Activated CD8-positive, alpha-beta T cell treated with anti-CD3 and anti-CD28 coated beads for 36 hours (primary cell): Measurements from ENCODE around the gene FGD4. TPM values are rescaled to one million over a fixed set of nuclear protein-coding genes. Genes with fewer than 3 reads are reported as not detected.

ENCODE experiments used
- ATAC-seq: fragments of 200-7000 bp; cut with Tn5 transposase; one replicate; pipeline ENCODE4 v1.10.0; 2021; ENCODE audit warnings: mild to moderate bottlenecking, moderate library complexity
- CTCF ChIA-PET: fragments of 350-600 bp; sonication (Branson Sonifier 250); formaldehyde crosslinking; loops from one replicate; lab custom pipeline; 2021; ENCODE audit warnings: antibody characterized with exemption; lab: Charles Lee
- POLR2A ChIA-PET: fragments of 350-600 bp; sonication (Branson Sonifier 250); formaldehyde crosslinking; loops from one replicate; lab custom pipeline; 2021; ENCODE audit warnings: antibody characterized with exemption; lab: Charles Lee
- DNase-seq: peaks from one replicate; pipeline ENCODE4 v3.0.0-alpha.2; 2020
- H3K27ac Mint-ChIP-seq: one replicate; pipeline ENCODE4 v1.8.0; 2021; ENCODE audit warnings: mild to moderate bottlenecking, mixed read lengths
- H3K27me3 Mint-ChIP-seq: one replicate; pipeline ENCODE4 v1.8.0; 2021; ENCODE audit warnings: mixed read lengths
- H3K36me3 Mint-ChIP-seq: one replicate; pipeline ENCODE4 v1.8.0; 2021; ENCODE audit warnings: low read depth, mixed read lengths
- H3K4me1 Mint-ChIP-seq: one replicate; pipeline ENCODE4 v1.8.0; 2021; ENCODE audit warnings: low read depth, mixed read lengths
- H3K4me3 Mint-ChIP-seq: one replicate; pipeline ENCODE4 v1.8.0; 2021; ENCODE audit warnings: mild to moderate bottlenecking, moderate library complexity, mixed read lengths
- H3K9me3 Mint-ChIP-seq: one replicate; pipeline ENCODE4 v1.8.0; 2021; ENCODE audit warnings: mixed read lengths
- CTCF ChIP-seq: fragments of 200-600 bp; IDR thresholded peaks from one replicate; pipeline ENCODE4 v1.8.0; 2022; ENCODE audit warnings: antibody characterized with exemption, mild to moderate bottlenecking
- intact Hi-C: fragments of 100-400 bp; cut with micrococcal nuclease; formaldehyde crosslinking; loops from one replicate; pipeline ENCODE4 v1.10.0; 2022
- total RNA-seq, 2 experiments: library from RNA; stranded (reverse); gene quantifications; one replicate each; pipeline ENCODE4 v1.2.3, GENCODE V29; 2021

Gene FGD4
- total RNA-seq, 2 experiments from 2014 or later, result 0.05 to 0.25 TPM

DNA sequence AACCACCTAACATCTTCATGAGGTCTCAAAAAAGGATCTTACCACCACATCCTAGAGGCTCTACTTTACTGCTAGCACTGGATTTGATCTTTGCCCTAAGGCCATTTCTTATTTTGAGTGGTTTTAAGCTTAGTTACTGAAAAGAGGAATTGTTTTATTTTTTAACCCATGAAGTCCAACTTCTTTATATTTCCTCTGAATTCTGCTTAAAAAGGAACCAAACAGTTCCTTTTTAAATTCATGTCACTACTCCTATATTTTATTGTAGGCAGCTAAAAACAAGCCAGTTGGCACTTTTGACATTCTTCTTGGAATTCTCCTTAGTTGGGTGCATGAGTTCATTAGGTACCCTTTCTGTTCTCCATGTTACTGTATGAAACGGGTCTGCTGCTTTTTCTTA lies 76.4 kb downstream of the FGD4 start:
- H3K4me1 Mint-ChIP-seq, result no peaks in the 10 kb centered on the region
- DNase-seq (no peak), ATAC-seq (no peak)
- H3K36me3 Mint-ChIP-seq, result no peaks in the 10 kb centered on the region
- H3K4me3 Mint-ChIP-seq, result no peak overlapping the region
- intact Hi-C loops, result no loop called here
- ChIA-PET CTCF (interaction anchor here (0.8 to 1.2 kb wide), 2 partner anchors 14 to 196 kb away, joined by 3 read pairs; no protein-coding TSS in a partner anchor), POLR2A (no interaction called here)
- H3K27me3 Mint-ChIP-seq, result peaks cover 2% of the 10 kb centered on the region
- H3K9me3 Mint-ChIP-seq, result no peaks in the 10 kb centered on the region
- no peak overlapping the region for H3K27ac Mint-ChIP-seq
- no peak for TF ChIP-seq CTCF

DNA sequence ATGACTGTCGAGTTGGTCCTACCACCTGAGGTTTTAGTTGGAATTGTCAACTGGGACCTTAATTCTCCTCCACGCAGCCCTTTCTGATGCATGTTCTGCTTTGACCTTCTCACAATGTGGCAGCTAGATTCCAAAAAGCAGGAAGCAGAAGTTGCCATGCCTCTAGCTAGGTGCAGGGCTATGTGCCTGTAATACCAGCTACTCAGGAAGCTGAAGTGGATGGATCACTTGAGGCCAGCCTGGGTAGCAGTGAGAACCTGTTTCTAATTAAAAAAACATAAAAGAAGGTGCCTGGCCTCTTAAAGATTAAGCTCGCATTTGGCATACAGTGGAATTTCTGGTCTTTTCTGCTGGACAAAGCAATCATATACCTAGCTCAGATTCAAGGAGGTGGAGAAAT lies 77.1 kb downstream of the FGD4 start:
- H3K27me3 Mint-ChIP-seq, result peaks cover 2% of the 10 kb centered on the region
- DNase-seq (no peak), ATAC-seq (no peak)
- intact Hi-C loops, result no loop called here
- ChIA-PET CTCF (interaction anchor here (0.8 to 1.2 kb wide), 2 partner anchors 14 to 195 kb away, joined by 3 read pairs; no protein-coding TSS in a partner anchor), POLR2A (no interaction called here)
- H3K36me3 Mint-ChIP-seq, result no peaks in the 10 kb centered on the region
- TF ChIP-seq CTCF, result no peak
- no peaks in the 10 kb centered on the region for H3K9me3 Mint-ChIP-seq
- no peak overlapping the region for H3K4me3 Mint-ChIP-seq
- no peaks in the 10 kb centered on the region for H3K4me1 Mint-ChIP-seq
- no peak overlapping the region for H3K27ac Mint-ChIP-seq

- no peak overlapping the region for H3K4me3 Mint-ChIP-seq
- no peaks in the 10 kb centered on the region for H3K36me3 Mint-ChIP-seq
- no peak for TF ChIP-seq CTCF
- H3K4me1 Mint-ChIP-seq, result no peaks in the 10 kb centered on the region
- DNase-seq, result no peak
- CTCF ChIA-PET, result no interaction called here
- no peak for ATAC-seq
- peaks cover 2% of the 10 kb centered on the region for H3K27me3 Mint-ChIP-seq
- H3K27ac Mint-ChIP-seq, result no peak overlapping the region
- POLR2A ChIA-PET, result interaction anchor here (0.9 kb wide), 1 partner anchor 14 kb away, joined by 3 read pairs; no protein-coding TSS in a partner anchor
- H3K9me3 Mint-ChIP-seq, result no peaks in the 10 kb centered on the region
- intact Hi-C loops, result no loop called here
Measured at GRCh38 chr12:32477714-32478113, 78.4 kb downstream of the FGD4 start.

GRCh38 chr12:32478166-32478565 lies 78.8 kb downstream of the FGD4 start:
- Mint-ChIP-seq H3K4me3 (no peak overlapping the region), H3K36me3 (no peaks in the 10 kb centered on the region), H3K9me3 (no peaks in the 10 kb centered on the region), H3K27ac (no peak overlapping the region), H3K27me3 (peaks cover 2% of the 10 kb centered on the region), H3K4me1 (no peaks in the 10 kb centered on the region)
- intact Hi-C loops, result no loop called here
- TF ChIP-seq CTCF, result no peak
- POLR2A ChIA-PET, result no interaction called here
- DNase-seq (no peak), ATAC-seq (no peak)
- CTCF ChIA-PET, result interaction anchor here (1.2 kb wide), 1 partner anchor 34 kb away, joined by 3 read pairs; no protein-coding TSS in a partner anchor

DNA sequence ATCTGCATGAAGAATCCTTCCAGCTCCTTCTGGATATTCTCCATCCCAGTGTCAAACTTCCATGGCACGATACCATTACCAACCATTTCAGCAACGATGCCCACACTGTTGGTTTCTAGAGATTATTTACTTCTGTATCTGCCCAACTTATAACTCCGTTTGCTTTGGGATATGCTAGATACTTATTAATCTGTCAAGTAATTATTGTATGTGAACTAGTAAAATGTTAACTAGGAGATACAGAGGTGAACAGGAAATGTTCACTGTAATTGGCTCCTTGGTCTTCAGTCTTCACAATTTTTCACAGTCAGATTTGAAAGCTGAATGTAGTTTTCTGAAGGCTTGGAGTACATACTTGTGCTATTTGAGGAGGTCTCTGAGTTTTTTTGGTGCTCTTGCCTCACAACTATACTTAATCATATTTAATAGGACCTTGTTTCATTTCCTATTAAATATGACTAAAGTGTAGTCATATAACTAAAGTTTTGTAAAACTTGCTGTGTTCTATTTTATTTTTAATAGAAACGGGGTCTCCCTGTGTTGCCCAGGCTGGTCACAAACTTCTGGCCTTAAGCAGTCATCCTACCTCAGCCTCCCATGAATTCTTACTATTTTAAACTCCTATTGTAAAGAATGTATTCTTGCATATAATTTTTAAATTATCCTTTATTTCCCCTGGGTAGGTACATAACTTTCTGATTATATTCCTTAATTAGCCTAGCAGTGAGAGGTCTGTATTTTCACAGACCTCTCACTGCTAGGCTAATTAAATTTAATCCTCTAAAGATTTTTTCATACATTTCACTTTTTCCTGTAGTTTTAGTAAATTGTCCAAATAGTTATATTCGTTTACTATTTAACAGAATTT lies 79.7 kb downstream of the FGD4 start:
- H3K27ac Mint-ChIP-seq, result no peak overlapping the region
- H3K36me3 Mint-ChIP-seq, result no peaks in the 10 kb centered on the region
- peaks cover 2% of the 10 kb centered on the region for H3K27me3 Mint-ChIP-seq
- no peak for ATAC-seq
- DNase-seq, result no peak
- intact Hi-C loops, result no loop called here
- H3K9me3 Mint-ChIP-seq, result no peaks in the 10 kb centered on the region
- no peaks in the 10 kb centered on the region for H3K4me1 Mint-ChIP-seq
- H3K4me3 Mint-ChIP-seq, result no peak overlapping the region
- ChIA-PET POLR2A (no interaction called here), CTCF (interaction anchor here (1.2 kb wide), 1 partner anchor 33 kb away, joined by 3 read pairs; no protein-coding TSS in a partner anchor)
- TF ChIP-seq CTCF, result no peak
